ENCODE measurements around the gene FICD.

The FICD gene

DNA sequence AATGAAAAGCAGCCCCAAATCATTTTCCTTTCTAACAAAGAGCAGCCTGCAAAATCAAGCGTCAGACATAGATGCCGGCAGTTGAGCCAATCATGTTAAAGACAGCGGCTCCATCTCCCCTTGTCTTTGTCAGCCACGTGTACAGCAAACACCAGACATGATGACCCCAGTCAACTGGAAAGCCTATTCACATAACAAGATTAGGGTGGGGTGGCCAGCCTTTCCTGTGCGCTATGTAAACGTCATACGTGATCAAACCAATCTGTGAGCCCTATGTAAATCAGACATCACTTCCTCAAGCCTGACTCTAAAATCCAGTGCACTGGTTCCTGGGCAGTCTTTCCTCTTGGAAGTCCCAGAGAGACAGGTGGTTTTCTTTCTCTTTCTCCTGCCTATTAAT, 9.9 kb upstream of the FICD start:
- H3K4me3 ChIP-seq (ENCODE audit: low read depth, low read length), result no peak overlapping the region
- DNase-seq (ENCODE audit: low read depth), result no peak
- TF ChIP-seq, protein P1, sequence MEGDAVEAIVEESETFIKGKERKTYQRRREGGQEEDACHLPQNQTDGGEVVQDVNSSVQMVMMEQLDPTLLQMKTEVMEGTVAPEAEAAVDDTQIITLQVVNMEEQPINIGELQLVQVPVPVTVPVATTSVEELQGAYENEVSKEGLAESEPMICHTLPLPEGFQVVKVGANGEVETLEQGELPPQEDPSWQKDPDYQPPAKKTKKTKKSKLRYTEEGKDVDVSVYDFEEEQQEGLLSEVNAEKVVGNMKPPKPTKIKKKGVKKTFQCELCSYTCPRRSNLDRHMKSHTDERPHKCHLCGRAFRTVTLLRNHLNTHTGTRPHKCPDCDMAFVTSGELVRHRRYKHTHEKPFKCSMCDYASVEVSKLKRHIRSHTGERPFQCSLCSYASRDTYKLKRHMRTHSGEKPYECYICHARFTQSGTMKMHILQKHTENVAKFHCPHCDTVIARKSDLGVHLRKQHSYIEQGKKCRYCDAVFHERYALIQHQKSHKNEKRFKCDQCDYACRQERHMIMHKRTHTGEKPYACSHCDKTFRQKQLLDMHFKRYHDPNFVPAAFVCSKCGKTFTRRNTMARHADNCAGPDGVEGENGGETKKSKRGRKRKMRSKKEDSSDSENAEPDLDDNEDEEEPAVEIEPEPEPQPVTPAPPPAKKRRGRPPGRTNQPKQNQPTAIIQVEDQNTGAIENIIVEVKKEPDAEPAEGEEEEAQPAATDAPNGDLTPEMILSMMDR (IDR thresholded peaks at IDR 0.05; ENCODE audit: insufficient read depth, low read depth, low read length, missing control alignments), result no peak

DNA sequence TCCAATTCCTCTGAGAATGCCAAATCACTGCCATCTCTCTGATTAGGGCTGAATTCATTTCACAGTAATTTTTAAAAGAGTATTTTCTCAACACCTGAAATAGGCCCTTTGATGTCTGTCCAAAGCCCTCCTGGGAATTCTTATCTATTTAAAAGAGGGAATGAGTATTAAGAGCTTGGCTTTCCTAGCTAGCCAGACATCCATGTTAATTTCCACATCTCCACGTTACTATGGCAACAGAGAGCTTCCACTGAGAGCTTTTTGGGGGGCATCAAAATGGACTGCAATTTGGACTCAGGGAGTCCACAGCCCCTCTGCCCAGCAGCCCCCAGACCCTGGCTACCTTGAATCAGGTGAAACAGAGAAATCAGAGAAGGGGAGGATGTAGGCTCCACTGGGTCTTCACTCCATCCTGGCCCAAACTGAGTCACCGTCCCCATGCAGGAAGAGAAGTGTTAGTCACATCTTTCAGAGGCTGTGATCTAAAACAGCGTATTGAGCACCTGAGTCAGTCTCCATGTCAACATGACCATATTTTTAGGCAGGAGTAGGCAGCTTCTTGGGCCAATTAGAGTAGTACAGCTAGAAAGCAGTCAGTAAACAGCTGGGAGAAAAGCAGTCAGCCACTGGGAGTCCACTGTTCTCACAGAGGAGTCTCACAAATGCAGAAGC, 7.0 kb upstream of the FICD start:
- peak; percentile 74 for DNase-seq (ENCODE audit: low read depth)
- TF ChIP-seq, protein P1 (IDR thresholded peaks at IDR 0.05; ENCODE audit: insufficient read depth, low read depth, low read length, missing control alignments), result no peak
- H3K4me3 ChIP-seq (ENCODE audit: low read depth, low read length), result no peak overlapping the region

DNA sequence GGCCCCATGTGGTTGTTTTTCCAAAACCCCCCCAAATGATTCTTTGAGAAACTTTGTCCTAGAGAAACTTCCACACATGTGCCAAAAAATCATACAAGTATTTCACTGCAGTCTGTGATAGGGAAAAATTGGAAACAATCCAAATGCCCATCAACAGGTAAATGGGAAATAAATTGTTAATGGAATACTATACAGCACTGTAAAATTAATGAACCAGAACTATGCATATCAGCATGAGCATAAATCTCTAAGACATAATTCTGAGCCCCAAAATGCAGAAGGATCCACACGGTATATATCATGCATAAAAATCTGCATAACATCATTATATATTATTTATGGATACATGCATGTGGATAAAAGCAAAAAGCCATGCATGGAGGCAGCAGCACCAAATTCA, 5.3 kb upstream of the FICD start:
- no peak for DNase-seq (ENCODE audit: low read depth)
- H3K4me3 ChIP-seq (ENCODE audit: low read depth, low read length), result no peak overlapping the region
- TF ChIP-seq, protein P1 (IDR thresholded peaks at IDR 0.05; ENCODE audit: insufficient read depth, low read depth, low read length, missing control alignments), result no peak

DNA sequence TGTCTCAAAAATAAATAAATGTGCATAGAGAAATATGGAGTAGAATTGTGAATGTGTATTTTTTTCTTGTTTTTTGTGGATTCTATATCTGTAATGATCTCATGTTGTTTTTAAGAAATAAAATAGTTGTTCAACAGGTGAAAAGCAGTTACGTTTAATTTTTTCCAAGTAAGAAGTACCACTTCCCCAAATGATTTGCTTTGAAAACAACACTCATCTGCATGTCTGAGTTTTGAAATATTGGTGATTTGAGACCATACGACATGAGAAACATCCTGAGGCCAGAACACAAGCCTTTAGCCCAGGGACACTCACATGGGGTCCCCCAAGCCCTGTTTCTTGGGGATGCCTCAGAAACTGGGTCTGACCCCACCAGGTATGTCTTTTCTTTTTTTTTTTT, 4.2 kb upstream of the FICD start:
- TF ChIP-seq, protein P1 (IDR thresholded peaks at IDR 0.05; ENCODE audit: insufficient read depth, low read depth, low read length, missing control alignments), result no peak
- H3K4me3 ChIP-seq (ENCODE audit: low read depth, low read length), result no peak overlapping the region

DNA sequence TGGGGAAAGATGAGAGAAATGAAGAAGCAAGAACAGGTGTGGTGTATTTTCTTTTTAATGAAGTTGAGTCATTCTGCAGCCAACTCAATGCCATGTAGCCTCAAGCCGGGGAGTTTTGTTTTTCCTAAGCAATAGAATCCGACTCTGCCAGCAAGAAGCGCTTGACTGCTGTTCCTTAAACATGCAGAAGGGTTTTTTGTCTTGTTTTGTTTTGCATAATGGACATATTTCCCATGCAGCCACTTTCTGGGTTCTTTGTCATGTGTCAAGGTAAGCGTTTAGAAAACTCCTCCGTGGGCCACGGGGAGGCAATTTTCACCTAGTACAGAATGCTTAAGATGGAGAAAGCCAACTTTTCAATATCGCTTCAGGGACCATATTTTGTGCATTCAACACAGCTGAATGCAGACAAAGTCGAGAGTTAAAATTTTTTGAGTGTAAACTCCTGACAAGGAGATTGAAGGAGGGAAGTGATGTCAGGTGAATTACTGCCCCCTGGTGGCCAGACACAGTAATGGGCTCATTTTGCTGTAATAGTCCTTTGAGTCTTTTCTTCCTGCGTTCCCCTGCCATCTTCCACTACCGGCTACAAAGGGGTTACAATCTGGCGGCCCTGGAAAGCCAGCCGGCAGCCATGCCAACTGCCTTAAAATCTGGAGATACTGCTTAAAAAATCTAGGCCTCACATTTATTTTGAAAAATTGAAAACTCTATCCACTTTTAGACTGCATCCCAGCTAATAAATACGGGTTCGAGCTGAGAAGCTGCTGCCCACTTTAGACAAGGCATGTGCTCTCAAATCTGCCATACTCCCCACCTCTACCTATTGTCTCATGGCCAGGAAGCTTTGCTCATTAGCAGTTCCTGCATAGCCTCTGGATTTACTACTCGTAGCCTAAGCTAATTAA, 3.2 kb upstream of the FICD start:
- H3K4me3 ChIP-seq (ENCODE audit: low read depth, low read length), result peak overlapping the region; percentile 52
- TF ChIP-seq, protein P1 (IDR thresholded peaks at IDR 0.05; ENCODE audit: insufficient read depth, low read depth, low read length, missing control alignments), result peak; percentile 79
- peak; percentile 91 for DNase-seq (ENCODE audit: low read depth)

More for the DNA sequence above, 4.2 kb upstream of the FICD start:
- no peak for DNase-seq (ENCODE audit: low read depth)

DNA sequence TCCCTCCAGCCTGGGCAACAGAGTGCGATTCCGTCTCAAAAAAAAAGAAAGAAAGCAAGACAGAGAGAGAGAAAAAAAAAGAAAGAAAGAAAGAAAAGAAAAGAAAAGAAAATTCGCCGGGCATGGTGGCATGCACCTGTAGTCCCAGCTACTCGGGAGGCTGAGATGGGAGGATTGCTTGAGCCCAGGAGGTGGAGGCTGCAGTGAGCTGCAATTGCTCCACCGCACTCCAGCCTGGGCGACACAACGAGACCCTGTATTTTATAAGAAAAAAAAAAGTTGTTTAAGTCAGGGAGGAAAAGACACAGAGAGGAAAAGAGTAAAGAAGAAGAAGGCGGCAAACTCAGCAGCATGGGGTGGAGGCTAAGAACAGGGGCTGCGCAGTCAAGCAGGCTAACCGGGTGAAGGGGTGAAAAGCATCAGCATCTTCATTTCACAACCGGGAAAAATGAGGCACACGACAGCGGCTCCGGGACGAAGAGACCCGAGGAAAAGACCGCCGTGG, 557 bp upstream of the FICD start:
- no peak for DNase-seq (ENCODE audit: low read depth)
- H3K4me3 ChIP-seq (ENCODE audit: low read depth, low read length), result peak overlapping the region; percentile 65
- TF ChIP-seq, protein P1 (IDR thresholded peaks at IDR 0.05; ENCODE audit: insufficient read depth, low read depth, low read length, missing control alignments), result no peak

Data from GM12865 (cell line).